Calu3 (cell line): ENCODE measurements around the gene PTCH2. TPM values are rescaled to one million over a fixed set of nuclear protein-coding genes. Genes with fewer than 3 reads are reported as not detected.

Experiments used
- BruUV-seq: library from RNA; stranded (reverse); fragments of 400-500 nt; replicated peaks from 2 replicates; lab custom pipeline; 2021; lab: Mats Ljungman, UMichigan
- CTCF ChIA-PET: fragments of 300-600 bp; sonication (Branson Sonifier 250); formaldehyde crosslinking; loops from one replicate; lab custom pipeline; 2022; ENCODE audit warnings: antibody characterized with exemption; lab: Charles Lee
- DNase-seq: peaks from one replicate; pipeline ENCODE4 v3.0.0; 2022
- H3K27ac Mint-ChIP-seq: one replicate; pipeline ENCODE4 v1.8.0; 2022; ENCODE audit warnings: mixed read lengths; ENCODE audit not compliant: unreplicated experiment
- H3K27me3 Mint-ChIP-seq: one replicate; pipeline ENCODE4 v1.8.0; 2022; ENCODE audit warnings: mixed read lengths; ENCODE audit not compliant: unreplicated experiment
- H3K36me3 Mint-ChIP-seq: one replicate; pipeline ENCODE4 v1.8.0; 2022; ENCODE audit warnings: mild to moderate bottlenecking, moderate library complexity, mixed read lengths; ENCODE audit not compliant: insufficient read depth, unreplicated experiment
- H3K4me1 Mint-ChIP-seq: one replicate; pipeline ENCODE4 v1.8.0; 2022; ENCODE audit warnings: mild to moderate bottlenecking, low read depth, mixed read lengths; ENCODE audit not compliant: unreplicated experiment
- H3K4me3 Mint-ChIP-seq: one replicate; pipeline ENCODE4 v1.8.0; 2022; ENCODE audit warnings: mild to moderate bottlenecking, low read depth, moderate library complexity, mixed read lengths; ENCODE audit not compliant: unreplicated experiment
- H3K9me3 Mint-ChIP-seq: one replicate; pipeline ENCODE4 v1.8.0; 2022; ENCODE audit warnings: low read depth, mixed read lengths; ENCODE audit not compliant: unreplicated experiment
- intact Hi-C: fragments of 100-400 bp; cut with micrococcal nuclease; formaldehyde crosslinking; loops from one replicate; pipeline ENCODE4 v1.10.0; 2022; ENCODE audit not compliant: unreplicated experiment
- total RNA-seq: library from RNA; stranded (reverse); gene quantifications from 2 replicates; pipeline ENCODE4 v1.2.3, GENCODE V29; 2022
- TF ChIP-seq, protein P1 (sequence below): fragments of 200-600 bp; IDR thresholded peaks from one replicate; pipeline ENCODE4 v1.8.0; 2022; ENCODE audit warnings: antibody characterized with exemption; ENCODE audit not compliant: unreplicated experiment

The PTCH2 gene
- total RNA-seq, 1 experiment from 2014 or later, result 0.78 TPM

DNA sequence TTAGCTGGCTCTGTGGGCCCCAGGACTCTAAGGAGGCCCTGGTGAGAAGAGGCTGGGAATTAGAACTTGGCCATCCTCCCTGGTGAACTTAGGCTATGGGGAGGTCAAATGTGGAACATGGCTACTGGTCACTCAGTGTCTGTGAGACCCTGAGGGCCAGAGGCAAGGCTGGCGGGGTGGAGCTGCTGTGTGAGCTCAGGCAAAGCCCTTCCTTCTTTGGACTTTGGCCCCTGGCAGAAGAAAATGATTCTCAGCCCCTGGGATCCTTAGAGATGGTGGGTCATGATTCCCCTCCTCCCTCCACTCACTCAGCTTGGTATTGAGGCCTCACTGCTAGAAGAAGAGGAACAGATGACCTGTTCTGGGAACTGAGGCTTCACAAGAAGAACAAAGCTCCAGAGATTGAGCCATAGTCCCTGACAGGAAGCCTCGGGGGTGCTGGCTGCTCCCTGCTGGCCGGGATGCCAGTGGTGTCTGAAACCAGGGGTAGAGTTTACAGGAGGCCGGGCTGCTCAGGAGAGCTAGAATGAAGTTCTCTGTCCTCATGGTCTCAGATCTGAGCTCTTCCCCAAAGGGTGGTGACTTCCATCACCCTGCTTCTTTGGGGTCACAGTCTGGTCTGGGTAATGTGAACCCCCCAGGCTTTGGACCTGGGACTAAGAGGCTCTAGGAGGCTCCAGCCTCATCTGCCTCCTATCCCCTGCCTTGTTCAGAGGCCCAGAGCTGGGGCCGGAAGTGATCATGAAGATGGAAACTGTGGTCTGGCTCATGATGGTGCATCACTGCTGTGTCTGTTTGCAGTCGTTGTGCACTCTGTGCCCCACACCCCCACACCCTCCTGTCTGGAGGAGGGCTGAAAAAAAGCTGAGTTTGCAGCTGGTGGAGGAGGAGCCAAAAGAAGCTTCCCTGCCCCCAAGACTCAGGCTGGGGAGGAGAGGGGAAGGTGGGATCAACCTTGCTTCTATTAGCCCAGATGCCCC, 33.8 kb downstream of the PTCH2 start:
- Mint-ChIP-seq H3K27ac (peak overlapping the region; percentile 97), H3K9me3 (no peaks in the 10 kb centered on the region), H3K4me1 (peaks cover 30% of the 10 kb centered on the region), H3K4me3 (peak overlapping the region; percentile 51), H3K27me3 (no peaks in the 10 kb centered on the region), H3K36me3 (peaks cover 56% of the 10 kb centered on the region)
- intact Hi-C loops, result no loop called here
- CTCF ChIA-PET, result interaction anchor here (1.5 to 1.6 kb wide), 2 partner anchors 9 to 10 kb away, joined by 4 to 10 read pairs; partner anchors contain the start of gene PLK3
- TF ChIP-seq, protein P1, sequence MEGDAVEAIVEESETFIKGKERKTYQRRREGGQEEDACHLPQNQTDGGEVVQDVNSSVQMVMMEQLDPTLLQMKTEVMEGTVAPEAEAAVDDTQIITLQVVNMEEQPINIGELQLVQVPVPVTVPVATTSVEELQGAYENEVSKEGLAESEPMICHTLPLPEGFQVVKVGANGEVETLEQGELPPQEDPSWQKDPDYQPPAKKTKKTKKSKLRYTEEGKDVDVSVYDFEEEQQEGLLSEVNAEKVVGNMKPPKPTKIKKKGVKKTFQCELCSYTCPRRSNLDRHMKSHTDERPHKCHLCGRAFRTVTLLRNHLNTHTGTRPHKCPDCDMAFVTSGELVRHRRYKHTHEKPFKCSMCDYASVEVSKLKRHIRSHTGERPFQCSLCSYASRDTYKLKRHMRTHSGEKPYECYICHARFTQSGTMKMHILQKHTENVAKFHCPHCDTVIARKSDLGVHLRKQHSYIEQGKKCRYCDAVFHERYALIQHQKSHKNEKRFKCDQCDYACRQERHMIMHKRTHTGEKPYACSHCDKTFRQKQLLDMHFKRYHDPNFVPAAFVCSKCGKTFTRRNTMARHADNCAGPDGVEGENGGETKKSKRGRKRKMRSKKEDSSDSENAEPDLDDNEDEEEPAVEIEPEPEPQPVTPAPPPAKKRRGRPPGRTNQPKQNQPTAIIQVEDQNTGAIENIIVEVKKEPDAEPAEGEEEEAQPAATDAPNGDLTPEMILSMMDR, result no peak
- BruUV-seq, result no TSS peak
- no peak for DNase-seq

DNA sequence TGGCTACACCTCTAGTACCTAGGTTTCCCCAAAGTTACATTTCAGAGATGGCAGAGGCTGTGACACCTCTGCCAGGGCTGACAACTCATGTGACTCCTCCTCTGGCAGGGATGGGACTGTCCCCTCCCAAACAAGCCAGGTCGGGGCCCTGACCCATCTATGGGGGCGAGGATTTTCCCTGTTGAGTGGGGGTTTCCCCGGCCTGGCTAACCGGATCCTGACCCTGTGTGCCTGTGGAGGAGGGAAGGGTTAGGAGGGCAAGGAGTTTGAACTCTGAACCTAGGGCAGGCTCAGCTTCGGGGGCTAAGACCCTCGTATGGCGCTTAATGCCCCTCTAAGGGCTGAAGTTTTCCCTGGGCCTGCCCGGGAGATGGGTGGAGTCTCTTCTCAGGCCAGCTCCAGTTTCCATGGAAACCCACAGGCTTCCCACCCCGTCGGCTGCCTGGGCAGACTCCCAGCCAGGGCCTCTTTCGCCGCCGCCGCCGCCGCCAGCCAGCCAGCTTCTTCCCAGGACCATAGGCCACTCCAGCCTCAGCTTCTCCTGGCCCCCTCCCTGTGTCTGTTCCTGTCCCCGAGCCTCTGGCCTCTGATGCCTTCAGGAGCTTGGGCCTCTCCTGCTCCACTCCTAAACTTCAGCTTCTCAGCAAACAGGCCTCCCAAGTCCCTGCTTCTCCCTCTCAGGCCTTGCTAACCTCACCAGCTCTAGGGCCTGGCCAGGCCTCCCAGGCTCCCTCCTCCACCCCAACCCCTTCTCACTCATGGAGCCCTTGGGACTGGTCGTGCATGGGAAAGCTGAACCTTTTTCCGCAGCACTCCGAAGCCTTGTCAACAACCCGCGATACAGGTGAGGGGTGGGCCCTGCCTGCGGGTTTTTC, 34.8 kb downstream of the PTCH2 start, which contains the start of gene BTBD19:
Gene BTBD19, plus strand, starts transcription at position 461 of the 875 bp plus-strand sequence. Its CDS starts 298 bp downstream, at position 759.
- Mint-ChIP-seq H3K4me3 (peak within 1 kb of the TSS; percentile 51), H3K27ac (peak within 1 kb of the TSS; percentile 97), H3K36me3 (peaks cover 57% of the 10 kb centered on the region), H3K27me3 (no peaks in the 10 kb centered on the region), H3K9me3 (no peaks in the 10 kb centered on the region), H3K4me1 (peaks cover 36% of the 10 kb centered on the region)
- intact Hi-C loops, result no loop called here
- TF ChIP-seq, protein P1, result no peak
- DNase-seq, result peak; percentile 66
- CTCF ChIA-PET, result interaction anchor here (1.2 to 1.6 kb wide), 3 partner anchors 8 to 40 kb away, joined by 3 to 10 read pairs (median 4); partner anchors contain the start of gene PLK3
- no TSS peak for BruUV-seq

DNA sequence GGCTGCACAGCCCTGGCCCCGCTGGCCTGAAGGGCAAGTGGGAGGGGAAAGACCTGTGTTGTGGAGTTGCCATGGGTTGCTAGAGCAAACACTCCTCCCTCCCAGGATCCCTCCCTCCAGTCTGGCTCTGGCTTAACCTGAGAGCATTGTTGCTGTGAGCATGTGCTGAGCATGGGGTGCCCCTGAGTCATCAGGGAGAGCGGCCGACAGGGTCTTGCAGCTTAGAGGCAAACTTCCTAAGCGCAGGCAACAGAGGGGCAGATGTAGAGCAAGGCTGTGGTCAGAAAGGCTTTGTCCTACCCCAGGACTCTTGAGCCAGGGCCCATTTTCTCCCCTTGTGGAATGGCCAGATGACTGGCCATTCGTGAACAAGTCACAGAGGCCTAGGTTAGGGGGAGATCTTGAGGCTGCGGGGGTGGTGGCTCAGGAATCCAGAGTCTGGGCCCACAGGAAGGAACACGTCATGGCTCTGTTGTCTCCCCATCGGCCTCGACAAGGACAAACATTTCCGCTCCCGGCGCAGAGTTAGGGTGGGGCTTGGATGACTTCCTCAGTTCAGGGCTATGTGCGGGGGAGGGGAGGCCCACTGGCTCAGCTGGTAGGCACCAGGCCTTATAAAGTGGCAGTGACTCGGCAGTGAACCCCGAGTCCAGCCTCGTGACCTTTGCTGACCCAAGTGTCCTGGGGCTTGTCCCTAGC, 35.5 kb downstream of the PTCH2 start:
- no peaks in the 10 kb centered on the region for H3K27me3 Mint-ChIP-seq
- H3K36me3 Mint-ChIP-seq, result peaks cover 65% of the 10 kb centered on the region
- TF ChIP-seq, protein P1, result no peak
- peaks cover 44% of the 10 kb centered on the region for H3K4me1 Mint-ChIP-seq
- CTCF ChIA-PET, result interaction anchor here (0.6 to 1.6 kb wide), 5 partner anchors 7 to 139 kb away, joined by 3 to 10 read pairs (median 5); partner anchors contain the start of gene PLK3
- intact Hi-C loops, result no loop called here
- DNase-seq, result peak; percentile 95
- peak overlapping the region; percentile 97 for H3K27ac Mint-ChIP-seq
- BruUV-seq, result no TSS peak
- peak overlapping the region; percentile 51 for H3K4me3 Mint-ChIP-seq
- H3K9me3 Mint-ChIP-seq, result no peaks in the 10 kb centered on the region
